ENCODE data around the gene CTSD.

CTSD gene

GRCh38 chr11:1751531-1751921, 12.2 kb downstream of the CTSD start:
- Histone ChIP-seq H3K27me3 (ENCODE audit: insufficient read depth, low read length) (peaks cover 45% of the 10 kb centered on the region), H3K9me3 (ENCODE audit: insufficient read depth, low read depth, low read length) (no peaks in the 10 kb centered on the region), H3K4me1 (ENCODE audit: insufficient read depth, low read length) (no peaks in the 10 kb centered on the region; the same call in 1 of the 2 replicates), H3K9ac (ENCODE audit: low read depth, low read length) (no peak overlapping the region), H3K27ac (ENCODE audit: low read length) (no peak overlapping the region), H3K36me3 (ENCODE audit: insufficient read depth, low read depth, low read length) (peaks cover 20% of the 10 kb centered on the region; the same call in 1 of the 2 replicates), H3K4me3 (ENCODE audit: low read length) (no peak overlapping the region)

DNA sequence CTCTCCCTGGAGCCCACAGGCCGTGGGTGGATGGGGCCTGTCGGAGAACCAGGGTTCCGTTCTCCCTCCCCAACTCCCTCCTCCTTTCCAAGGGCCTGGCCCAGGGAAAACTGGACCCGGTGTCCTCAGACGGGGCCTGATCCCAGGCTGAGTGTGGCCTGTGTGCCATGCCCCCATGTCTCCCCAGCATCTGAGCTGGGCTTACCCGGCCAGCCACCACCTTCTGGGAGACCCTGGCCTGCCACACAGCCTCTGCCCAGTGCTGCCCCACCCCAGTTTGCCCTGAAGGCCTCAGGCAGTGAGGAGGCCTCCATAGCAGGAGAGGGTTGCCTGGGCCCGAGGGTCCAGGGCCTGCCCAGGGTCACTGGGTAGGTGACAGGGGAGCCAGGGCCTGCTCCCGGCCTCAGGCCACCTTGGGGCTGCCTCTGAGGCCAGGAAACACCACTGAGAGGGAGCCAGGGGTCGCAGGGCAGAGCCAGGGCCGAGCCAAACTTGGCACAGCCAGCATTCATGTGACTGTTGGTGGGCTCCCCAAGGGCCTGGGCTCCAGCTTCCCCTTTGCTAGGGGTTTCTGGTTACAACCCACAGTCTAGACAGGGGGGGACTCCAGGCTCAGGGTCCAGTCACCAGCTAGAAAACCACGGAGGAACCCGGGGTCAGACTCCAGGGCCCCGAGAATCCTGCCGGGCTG, 12.7 kb downstream of the CTSD start:
- Histone ChIP-seq H3K27ac (ENCODE audit: low read length) (no peak overlapping the region), H3K9ac (ENCODE audit: low read depth, low read length) (no peak overlapping the region), H3K4me3 (ENCODE audit: low read length) (no peak overlapping the region)

GRCh38 chr11:1750481-1750839, 13.3 kb downstream of the CTSD start, which contains the start of gene IFITM10:
IFITM10 (minus strand) TSS chr11:1750595; CDS start chr11:1750442, 153 bp downstream.
- no peak within 1 kb of the TSS for H3K9ac ChIP-seq (ENCODE audit: low read depth, low read length)
- peak within 1 kb of the TSS; percentile 56; the same call in 1 of the 2 replicates for H3K4me3 ChIP-seq (ENCODE audit: low read length)
- no peaks in the 10 kb centered on the region; the same call in 1 of the 2 replicates for H3K4me1 ChIP-seq (ENCODE audit: insufficient read depth, low read length)
- H3K36me3 ChIP-seq (ENCODE audit: insufficient read depth, low read depth, low read length), result 0 out of 2 replicates have a peak, but pooled peaks cover 12% of the 10 kb centered on the region
- peaks cover 5% of the 10 kb centered on the region; the same call in 1 of the 2 replicates for H3K9me3 ChIP-seq (ENCODE audit: insufficient read depth, low read depth, low read length)
- no peak within 1 kb of the TSS for H3K27ac ChIP-seq (ENCODE audit: low read length)
- H3K27me3 ChIP-seq (ENCODE audit: insufficient read depth, low read length), result peaks cover 51% of the 10 kb centered on the region

More for the DNA sequence above, 12.7 kb downstream of the CTSD start:
- H3K4me1 ChIP-seq (ENCODE audit: insufficient read depth, low read length), result no peaks in the 10 kb centered on the region; the same call in 1 of the 2 replicates
- H3K9me3 ChIP-seq (ENCODE audit: insufficient read depth, low read depth, low read length), result peaks cover under 1% of the 10 kb centered on the region; the same call in 1 of the 2 replicates
- peaks cover 49% of the 10 kb centered on the region for H3K27me3 ChIP-seq (ENCODE audit: insufficient read depth, low read length)
- H3K36me3 ChIP-seq (ENCODE audit: insufficient read depth, low read depth, low read length), result 0 out of 2 replicates have a peak, but pooled peaks cover 16% of the 10 kb centered on the region

- Histone ChIP-seq H3K27ac (ENCODE audit: low read length) (no peak overlapping the region), H3K9me3 (ENCODE audit: insufficient read depth, low read depth, low read length) (peaks cover 5% of the 10 kb centered on the region; the same call in 1 of the 2 replicates), H3K4me3 (ENCODE audit: low read length) (peak overlapping the region; percentile 56; the same call in 1 of the 2 replicates), H3K27me3 (ENCODE audit: insufficient read depth, low read length) (peaks cover 51% of the 10 kb centered on the region), H3K36me3 (ENCODE audit: insufficient read depth, low read depth, low read length) (0 out of 2 replicates have a peak, but pooled peaks cover 4% of the 10 kb centered on the region), H3K9ac (ENCODE audit: low read depth, low read length) (no peak overlapping the region), H3K4me1 (ENCODE audit: insufficient read depth, low read length) (no peaks in the 10 kb centered on the region; the same call in 1 of the 2 replicates)
These were observed 14.1 kb downstream of the CTSD start for GRCh38 chr11:1749395-1750351.

- Histone ChIP-seq H3K9ac (ENCODE audit: low read depth, low read length) (no peak overlapping the region), H3K27me3 (ENCODE audit: insufficient read depth, low read length) (peaks cover 57% of the 10 kb centered on the region), H3K4me1 (ENCODE audit: insufficient read depth, low read length) (no peaks in the 10 kb centered on the region; the same call in 1 of the 2 replicates), H3K27ac (ENCODE audit: low read length) (no peak overlapping the region), H3K36me3 (ENCODE audit: insufficient read depth, low read depth, low read length) (no peaks in the 10 kb centered on the region), H3K9me3 (ENCODE audit: insufficient read depth, low read depth, low read length) (peaks cover 5% of the 10 kb centered on the region; the same call in 1 of the 2 replicates), H3K4me3 (ENCODE audit: low read length) (peak overlapping the region; percentile 56; the same call in 1 of the 2 replicates)
These were observed 14.9 kb downstream of the CTSD start for GRCh38 chr11:1748636-1749394.

GRCh38 chr11:1747753-1748635, 15.7 kb downstream of the CTSD start:
- no peak overlapping the region for H3K27ac ChIP-seq (ENCODE audit: low read length)
- no peaks in the 10 kb centered on the region for H3K36me3 ChIP-seq (ENCODE audit: insufficient read depth, low read depth, low read length)
- H3K27me3 ChIP-seq (ENCODE audit: insufficient read depth, low read length), result peaks cover 57% of the 10 kb centered on the region
- H3K9me3 ChIP-seq (ENCODE audit: insufficient read depth, low read depth, low read length), result peaks cover 5% of the 10 kb centered on the region; the same call in 1 of the 2 replicates
- H3K9ac ChIP-seq (ENCODE audit: low read depth, low read length), result no peak overlapping the region
- H3K4me1 ChIP-seq (ENCODE audit: insufficient read depth, low read length), result no peaks in the 10 kb centered on the region; the same call in 1 of the 2 replicates
- peak overlapping the region; percentile 56; the same call in 1 of the 2 replicates for H3K4me3 ChIP-seq (ENCODE audit: low read length)

GRCh38 chr11:1746956-1747752, 16.6 kb downstream of the CTSD start:
- Histone ChIP-seq H3K36me3 (ENCODE audit: insufficient read depth, low read depth, low read length) (no peaks in the 10 kb centered on the region), H3K4me3 (ENCODE audit: low read length) (no peak overlapping the region), H3K4me1 (ENCODE audit: insufficient read depth, low read length) (no peaks in the 10 kb centered on the region; the same call in 1 of the 2 replicates), H3K9me3 (ENCODE audit: insufficient read depth, low read depth, low read length) (peaks cover 5% of the 10 kb centered on the region; the same call in 1 of the 2 replicates), H3K27ac (ENCODE audit: low read length) (no peak overlapping the region), H3K9ac (ENCODE audit: low read depth, low read length) (no peak overlapping the region), H3K27me3 (ENCODE audit: insufficient read depth, low read length) (peaks cover 65% of the 10 kb centered on the region)

- no peaks in the 10 kb centered on the region; the same call in 1 of the 2 replicates for H3K4me1 ChIP-seq (ENCODE audit: insufficient read depth, low read length)
- H3K9me3 ChIP-seq (ENCODE audit: insufficient read depth, low read depth, low read length), result peaks cover 5% of the 10 kb centered on the region; the same call in 1 of the 2 replicates
- no peak overlapping the region for H3K27ac ChIP-seq (ENCODE audit: low read length)
These were observed 17.2 kb downstream of the CTSD start for GRCh38 chr11:1746511-1746931.

GRCh38 chr11:1745701-1746320, 17.9 kb downstream of the CTSD start:
- peaks cover 76% of the 10 kb centered on the region for H3K27me3 ChIP-seq (ENCODE audit: insufficient read depth, low read length)
- no peak overlapping the region for H3K4me3 ChIP-seq (ENCODE audit: low read length)
- no peaks in the 10 kb centered on the region; the same call in 1 of the 2 replicates for H3K4me1 ChIP-seq (ENCODE audit: insufficient read depth, low read length)
- no peak overlapping the region for H3K27ac ChIP-seq (ENCODE audit: low read length)
- no peak overlapping the region for H3K9ac ChIP-seq (ENCODE audit: low read depth, low read length)
- peaks cover 5% of the 10 kb centered on the region; the same call in 1 of the 2 replicates for H3K9me3 ChIP-seq (ENCODE audit: insufficient read depth, low read depth, low read length)
- H3K36me3 ChIP-seq (ENCODE audit: insufficient read depth, low read depth, low read length), result no peaks in the 10 kb centered on the region

More at GRCh38 chr11:1746511-1746931, 17.2 kb downstream of the CTSD start:
- no peak overlapping the region for H3K9ac ChIP-seq (ENCODE audit: low read depth, low read length)
- H3K36me3 ChIP-seq (ENCODE audit: insufficient read depth, low read depth, low read length), result no peaks in the 10 kb centered on the region
- H3K27me3 ChIP-seq (ENCODE audit: insufficient read depth, low read length), result peaks cover 70% of the 10 kb centered on the region
- no peak overlapping the region for H3K4me3 ChIP-seq (ENCODE audit: low read length)

Measured in iPS-20b (cell line).